Measurements from ENCODE around the gene C14orf180.

C14orf180 gene

DNA sequence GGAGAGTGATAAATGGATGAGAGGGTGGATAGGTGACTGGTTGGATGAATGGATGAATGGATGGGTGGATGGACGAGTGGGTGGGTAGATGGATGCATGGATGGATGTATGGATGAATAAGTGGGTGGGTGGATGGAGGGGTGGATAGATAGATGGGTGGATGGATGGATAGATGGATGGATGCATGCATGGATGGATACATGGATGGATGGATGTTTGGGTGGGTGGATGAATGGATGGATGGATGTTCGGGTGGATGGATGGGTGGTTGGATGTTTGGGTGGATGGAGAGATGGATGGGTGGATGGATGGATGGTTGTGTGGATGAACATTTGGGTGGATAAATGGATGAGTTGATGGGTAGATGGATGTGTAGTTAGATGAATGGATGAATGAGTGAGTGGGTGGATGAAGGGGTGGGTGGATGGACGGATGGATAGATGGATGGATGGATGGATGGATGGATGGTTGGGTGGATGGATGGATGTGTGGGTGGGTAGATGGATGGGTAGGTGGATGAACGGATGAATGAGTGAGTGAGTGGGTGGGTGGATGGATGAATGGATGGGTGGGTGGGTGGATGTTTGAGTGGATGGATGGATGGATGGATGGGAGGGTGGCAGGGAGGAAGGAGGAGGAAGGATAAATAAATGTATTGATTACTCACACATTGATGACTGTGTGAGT is 34.7 kb downstream of the C14orf180 start:
- no peak for TF ChIP-seq SUZ12 (IDR thresholded peaks at IDR 0.05; ENCODE audit: extremely low read depth, insufficient read depth, insufficient read length)
- no peak for TF ChIP-seq YY1 (IDR thresholded peaks at IDR 0.05; ENCODE audit: insufficient read depth, insufficient read length)
- no peak for TF ChIP-seq ZNF274 (IDR thresholded peaks at IDR 0.05; ENCODE audit: low read depth, low read length)
- H3K4me3 ChIP-seq (ENCODE audit: insufficient read length, low read depth), result no peak overlapping the region
- no peak overlapping the region for H3K9ac ChIP-seq (ENCODE audit: insufficient read length, low read depth)
- peaks cover 25% of the 10 kb centered on the region for H3K27me3 ChIP-seq (ENCODE audit: insufficient read depth, insufficient read length)
- no peaks in the 10 kb centered on the region for H3K36me3 ChIP-seq (ENCODE audit: insufficient read depth, insufficient read length, low read length)
- H3K4me1 ChIP-seq (ENCODE audit: insufficient read depth, insufficient read length), result no peaks in the 10 kb centered on the region
- no peaks in the 10 kb centered on the region for H3K9me3 ChIP-seq (ENCODE audit: insufficient read depth, low read length)
- no peak for DNase-seq (ENCODE audit: low read depth, low spot score)

DNA sequence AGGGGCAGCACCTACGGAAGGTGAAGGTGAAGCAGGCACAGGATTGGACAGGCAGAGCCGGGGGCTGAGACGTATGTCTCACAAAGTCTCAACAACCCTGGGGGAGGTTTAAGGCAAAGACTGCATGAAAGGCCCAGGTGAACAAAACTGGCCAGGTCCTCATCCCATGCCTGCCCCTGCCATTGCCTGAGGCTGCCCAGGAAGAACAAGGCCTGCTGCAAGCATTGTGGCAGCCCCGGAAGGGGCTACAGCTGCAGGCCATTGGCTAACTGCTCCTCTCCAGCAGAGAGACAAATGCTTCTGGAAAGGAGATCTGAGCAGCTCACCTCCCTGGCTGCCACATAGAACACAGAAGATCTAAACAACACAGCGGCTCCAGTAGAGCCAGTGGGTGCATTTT is 45.4 kb downstream of the C14orf180 start:
- no peaks in the 10 kb centered on the region for H3K36me3 ChIP-seq (ENCODE audit: insufficient read depth, insufficient read length, low read length)
- peaks cover 15% of the 10 kb centered on the region for H3K9me3 ChIP-seq (ENCODE audit: insufficient read depth, low read length)
- no peaks in the 10 kb centered on the region for H3K4me1 ChIP-seq (ENCODE audit: insufficient read depth, insufficient read length)
- DNase-seq (ENCODE audit: low read depth, low spot score), result no peak
- H3K27me3 ChIP-seq (ENCODE audit: insufficient read depth, insufficient read length), result no peaks in the 10 kb centered on the region
- H3K4me3 ChIP-seq (ENCODE audit: insufficient read length, low read depth), result no peak overlapping the region
- TF ChIP-seq SUZ12 (IDR thresholded peaks at IDR 0.05; ENCODE audit: extremely low read depth, insufficient read depth, insufficient read length), result no peak
- no peak for TF ChIP-seq YY1 (IDR thresholded peaks at IDR 0.05; ENCODE audit: insufficient read depth, insufficient read length)
- no peak for TF ChIP-seq ZNF274 (IDR thresholded peaks at IDR 0.05; ENCODE audit: low read depth, low read length)
- H3K9ac ChIP-seq (ENCODE audit: insufficient read length, low read depth), result no peak overlapping the region

DNA sequence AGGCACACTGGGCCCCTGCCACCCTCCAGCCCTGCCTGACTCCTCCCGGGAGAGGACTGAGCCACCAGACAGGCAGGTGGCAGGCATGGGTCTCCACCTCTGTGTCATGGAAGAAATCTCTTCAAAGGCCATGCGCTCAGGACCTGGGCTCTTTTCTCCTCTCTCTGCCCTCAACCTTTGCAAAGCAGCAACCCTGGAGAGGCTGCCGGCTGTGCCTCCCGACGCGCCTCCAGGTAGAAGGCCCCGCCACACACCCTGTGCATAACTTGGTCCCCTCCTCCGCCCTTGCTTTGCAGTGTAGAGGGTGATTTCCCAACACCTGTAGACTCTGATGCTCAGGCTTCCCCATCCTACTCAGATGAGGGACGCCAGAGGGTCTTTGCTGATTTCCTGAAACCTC is 53.2 kb downstream of the C14orf180 start:
- no peaks in the 10 kb centered on the region for H3K36me3 ChIP-seq (ENCODE audit: insufficient read depth, insufficient read length, low read length)
- H3K9ac ChIP-seq (ENCODE audit: insufficient read length, low read depth), result no peak overlapping the region
- no peak overlapping the region for H3K4me3 ChIP-seq (ENCODE audit: insufficient read length, low read depth)
- peaks cover 2% of the 10 kb centered on the region for H3K4me1 ChIP-seq (ENCODE audit: insufficient read depth, insufficient read length)
- no peak for DNase-seq (ENCODE audit: low read depth, low spot score)
- no peaks in the 10 kb centered on the region for H3K27me3 ChIP-seq (ENCODE audit: insufficient read depth, insufficient read length)
- H3K9me3 ChIP-seq (ENCODE audit: insufficient read depth, low read length), result peaks cover 10% of the 10 kb centered on the region
- TF ChIP-seq YY1 (IDR thresholded peaks at IDR 0.05; ENCODE audit: insufficient read depth, insufficient read length) (no peak), ZNF274 (IDR thresholded peaks at IDR 0.05; ENCODE audit: low read depth, low read length) (no peak), SUZ12 (IDR thresholded peaks at IDR 0.05; ENCODE audit: extremely low read depth, insufficient read depth, insufficient read length) (no peak)

DNA sequence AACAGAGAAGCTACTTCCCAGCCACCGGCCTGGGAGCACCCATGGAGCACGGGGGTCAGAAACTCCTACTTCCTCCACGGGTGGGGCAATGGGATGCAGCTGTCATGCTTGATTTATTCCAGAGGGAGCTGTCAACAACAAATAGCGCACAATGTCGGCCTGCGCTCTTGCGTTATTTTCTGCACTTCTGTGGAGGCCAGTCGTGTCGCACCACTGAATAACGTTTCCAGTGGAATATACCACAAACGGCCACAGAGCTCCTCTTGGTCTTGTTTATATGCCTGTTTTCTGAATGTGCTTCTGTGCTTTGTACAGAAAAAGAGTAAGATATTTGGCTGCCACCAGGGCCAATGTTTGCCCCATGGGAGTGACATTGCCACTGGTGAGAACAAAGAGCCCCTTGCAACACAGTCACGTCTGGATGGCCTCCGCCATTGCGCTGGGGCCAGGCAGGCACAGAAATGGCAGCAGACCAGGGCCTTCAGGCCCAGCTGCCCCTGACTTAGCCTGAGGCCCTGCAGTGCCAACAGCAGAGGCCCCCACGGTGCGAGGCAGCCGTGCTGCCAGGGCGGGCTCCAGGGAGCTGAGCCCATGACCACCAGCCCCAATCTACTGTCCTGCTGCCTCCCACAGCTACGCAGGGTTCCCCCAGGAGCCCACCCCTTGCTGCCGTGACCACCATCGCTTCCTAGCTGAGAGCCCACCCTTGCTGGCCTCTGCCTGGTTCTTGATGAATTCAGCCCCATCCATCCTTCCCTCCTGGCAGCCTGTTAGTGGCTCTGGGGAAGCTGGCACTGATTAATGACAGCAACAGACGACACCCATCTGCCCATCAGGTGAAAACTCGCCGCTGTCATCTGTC is 53.9 kb downstream of the C14orf180 start:
- H3K9ac ChIP-seq (ENCODE audit: insufficient read length, low read depth), result no peak overlapping the region
- TF ChIP-seq SUZ12 (IDR thresholded peaks at IDR 0.05; ENCODE audit: extremely low read depth, insufficient read depth, insufficient read length), result no peak
- no peak for TF ChIP-seq YY1 (IDR thresholded peaks at IDR 0.05; ENCODE audit: insufficient read depth, insufficient read length)
- TF ChIP-seq ZNF274 (IDR thresholded peaks at IDR 0.05; ENCODE audit: low read depth, low read length), result no peak
- H3K36me3 ChIP-seq (ENCODE audit: insufficient read depth, insufficient read length, low read length), result no peaks in the 10 kb centered on the region

DNA sequence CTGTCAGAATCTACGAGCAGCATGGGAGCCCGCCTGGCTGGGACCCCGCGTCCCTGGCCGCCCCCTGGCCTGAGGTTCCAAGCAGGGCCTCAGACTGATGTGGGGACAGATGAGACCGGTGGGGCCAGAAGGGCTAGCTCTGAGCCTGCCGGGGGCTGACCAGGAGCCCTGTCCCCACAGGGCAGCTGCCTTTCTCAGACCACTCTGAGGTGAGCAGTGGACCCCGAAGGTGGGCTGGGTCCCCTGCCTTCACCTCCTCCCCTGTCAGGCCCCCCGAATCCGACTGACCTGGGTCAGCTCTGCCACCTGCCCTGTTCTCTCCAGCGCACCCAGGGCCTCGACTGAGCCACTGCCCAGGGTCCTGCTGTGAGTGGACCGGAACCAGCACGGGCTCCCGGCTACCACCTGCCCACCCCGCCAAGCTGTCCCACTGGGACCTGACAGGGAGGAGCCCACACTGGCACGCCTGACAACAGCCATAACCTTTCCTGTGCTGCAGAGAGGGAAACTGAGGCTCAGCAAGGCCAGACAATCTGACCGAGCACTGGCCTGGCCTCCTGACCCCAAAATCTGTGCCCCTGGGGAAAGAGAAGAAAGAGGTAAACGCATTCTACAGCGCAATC is 54.7 kb downstream of the C14orf180 start:
- DNase-seq (ENCODE audit: low read depth, low spot score), result no peak
- peaks cover 5% of the 10 kb centered on the region for H3K9me3 ChIP-seq (ENCODE audit: insufficient read depth, low read length)
- no peak overlapping the region for H3K4me3 ChIP-seq (ENCODE audit: insufficient read length, low read depth)
- H3K27me3 ChIP-seq (ENCODE audit: insufficient read depth, insufficient read length), result no peaks in the 10 kb centered on the region
- no peak overlapping the region for H3K9ac ChIP-seq (ENCODE audit: insufficient read length, low read depth)
- TF ChIP-seq ZNF274 (IDR thresholded peaks at IDR 0.05; ENCODE audit: low read depth, low read length), result no peak
- TF ChIP-seq SUZ12 (IDR thresholded peaks at IDR 0.05; ENCODE audit: extremely low read depth, insufficient read depth, insufficient read length), result no peak
- TF ChIP-seq YY1 (IDR thresholded peaks at IDR 0.05; ENCODE audit: insufficient read depth, insufficient read length), result no peak
- peaks cover 2% of the 10 kb centered on the region for H3K4me1 ChIP-seq (ENCODE audit: insufficient read depth, insufficient read length)
- H3K36me3 ChIP-seq (ENCODE audit: insufficient read depth, insufficient read length, low read length), result no peaks in the 10 kb centered on the region

More for the DNA sequence above, 53.9 kb downstream of the C14orf180 start:
- H3K9me3 ChIP-seq (ENCODE audit: insufficient read depth, low read length), result peaks cover 10% of the 10 kb centered on the region
- no peak for DNase-seq (ENCODE audit: low read depth, low spot score)
- peaks cover 2% of the 10 kb centered on the region for H3K4me1 ChIP-seq (ENCODE audit: insufficient read depth, insufficient read length)
- no peaks in the 10 kb centered on the region for H3K27me3 ChIP-seq (ENCODE audit: insufficient read depth, insufficient read length)
- H3K4me3 ChIP-seq (ENCODE audit: insufficient read length, low read depth), result no peak overlapping the region

DNA sequence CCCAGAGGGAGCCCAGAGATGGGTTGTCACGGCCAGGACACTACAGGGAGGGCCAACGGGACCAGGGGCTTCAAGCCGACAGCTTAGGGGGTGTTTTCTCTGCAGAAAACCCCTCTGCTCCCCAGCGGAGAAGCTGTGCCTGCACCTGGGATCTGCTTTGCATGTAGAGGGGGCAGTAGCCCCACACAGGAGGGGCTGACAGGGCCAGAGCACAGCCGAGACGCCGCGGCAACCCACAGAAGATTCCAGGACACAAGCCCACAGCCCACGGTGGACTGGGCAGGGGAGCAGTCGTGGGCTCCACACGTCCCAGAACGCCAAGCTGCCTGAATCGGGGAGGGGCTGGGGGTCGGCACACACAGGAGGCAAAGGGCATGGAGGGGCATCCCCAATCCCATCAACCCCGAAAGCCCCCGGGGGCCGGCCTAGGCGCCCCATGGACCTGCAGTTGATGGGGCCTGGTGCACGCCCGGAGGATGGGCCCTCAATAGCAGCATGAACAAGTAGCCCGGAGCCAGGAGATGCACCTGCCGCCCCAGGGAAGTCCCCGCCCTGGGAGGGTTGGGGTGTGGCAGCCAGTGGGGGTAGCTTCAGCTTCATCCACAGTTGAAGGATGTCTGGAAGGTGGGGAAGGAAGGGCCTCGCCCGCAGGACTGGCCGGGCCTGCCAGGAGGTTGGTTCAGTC is 55.5 kb downstream of the C14orf180 start:
- H3K4me3 ChIP-seq (ENCODE audit: insufficient read length, low read depth), result no peak overlapping the region
- TF ChIP-seq YY1 (IDR thresholded peaks at IDR 0.05; ENCODE audit: insufficient read depth, insufficient read length) (no peak), SUZ12 (IDR thresholded peaks at IDR 0.05; ENCODE audit: extremely low read depth, insufficient read depth, insufficient read length) (no peak), ZNF274 (IDR thresholded peaks at IDR 0.05; ENCODE audit: low read depth, low read length) (no peak)
- no peaks in the 10 kb centered on the region for H3K36me3 ChIP-seq (ENCODE audit: insufficient read depth, insufficient read length, low read length)
- no peaks in the 10 kb centered on the region for H3K27me3 ChIP-seq (ENCODE audit: insufficient read depth, insufficient read length)
- H3K4me1 ChIP-seq (ENCODE audit: insufficient read depth, insufficient read length), result peaks cover 7% of the 10 kb centered on the region
- no peak for DNase-seq (ENCODE audit: low read depth, low spot score)
- H3K9ac ChIP-seq (ENCODE audit: insufficient read length, low read depth), result no peak overlapping the region
- no peaks in the 10 kb centered on the region for H3K9me3 ChIP-seq (ENCODE audit: insufficient read depth, low read length)
